HG03108 (cell line): ENCODE data around the gene NUTF2.
"Not testable (repeated sequence)": the region's sequence is repeated elsewhere in the genome, so short reads cannot be mapped to it uniquely, and the experiment has no call there.

Source experiments
- ATAC-seq: cut with Tn5 transposase; IDR thresholded peaks from one replicate; pipeline ENCODE4 v1.9.1; 2021; ENCODE audit warnings: moderate library complexity; ENCODE audit not compliant: unreplicated experiment

NUTF2 gene

GRCh38 chr16:67862623-67863583 is 16.2 kb downstream of the NUTF2 start:
- no peak for ATAC-seq

GRCh38 chr16:67864044-67864443 is 17.3 kb downstream of the NUTF2 start:
- not testable (repeated sequence) for ATAC-seq

GRCh38 chr16:67864594-67864993 is 17.9 kb downstream of the NUTF2 start:
- ATAC-seq = no peak

- no peak for ATAC-seq
Measured at GRCh38 chr16:67865318-67865717, 18.6 kb downstream of the NUTF2 start.

GRCh38 chr16:67868290-67868689 is 21.6 kb downstream of the NUTF2 start:
- ATAC-seq = no peak

GRCh38 chr16:67869653-67870052 is 22.9 kb downstream of the NUTF2 start:
- ATAC-seq = no peak

GRCh38 chr16:67871256-67871655 is 24.5 kb downstream of the NUTF2 start:
- ATAC-seq = no peak

- no peak for ATAC-seq
Measured at GRCh38 chr16:67872131-67872630, 25.4 kb downstream of the NUTF2 start.

- ATAC-seq = peak; percentile 78
Measured at GRCh38 chr16:67872631-67873434, 26.1 kb downstream of the NUTF2 start, which contains the start of gene EDC4. TSS of gene EDC4 (plus strand) at chr16:67873052. CDS start at chr16:67873262, 210 bp downstream.

- ATAC-seq = peak; percentile 1
Measured at GRCh38 chr16:67873435-67874370, 27.0 kb downstream of the NUTF2 start.

- ATAC-seq = no peak
Measured at GRCh38 chr16:67874372-67874771, 27.6 kb downstream of the NUTF2 start.

GRCh38 chr16:67877064-67877463 is 30.3 kb downstream of the NUTF2 start:
- ATAC-seq = no peak

- ATAC-seq = no peak
Measured at GRCh38 chr16:67878232-67878631, 31.5 kb downstream of the NUTF2 start.

- ATAC-seq = no peak
Measured at GRCh38 chr16:67878846-67879245, 32.1 kb downstream of the NUTF2 start.

- ATAC-seq = no peak
Measured at GRCh38 chr16:67879462-67879861, 32.7 kb downstream of the NUTF2 start.

GRCh38 chr16:67879936-67880335 is 33.2 kb downstream of the NUTF2 start:
- no peak for ATAC-seq

- ATAC-seq = no peak
Measured at GRCh38 chr16:67880584-67880983, 33.9 kb downstream of the NUTF2 start.

GRCh38 chr16:67881621-67882161 is 35.0 kb downstream of the NUTF2 start:
- no peak for ATAC-seq

- ATAC-seq = no peak
Measured at GRCh38 chr16:67882374-67883145, 35.8 kb downstream of the NUTF2 start.
